Heart left ventricle (tissue), 13 donors: Measurements from ENCODE around the gene ADGRL3.

Experiments
- CTCF ChIP-seq, 12 donors: fragments of 200-600 bp; sonication (generic) in 4 of 12; IDR thresholded peaks; one replicate each; pipeline versions ENCODE4 v1.5.0 to v1.8.0; 2018 to 2022; ENCODE audit warnings: antibody characterized with exemption in 12 of 12, mild to moderate bottlenecking in 5 of 12
- POLR2A ChIP-seq, 2 donors: fragments of 450-650 bp; IDR thresholded peaks; one replicate each; pipeline ENCODE4 v1.6.1; 2017; ENCODE audit warnings: antibody characterized with exemption in 2 of 2, mild to moderate bottlenecking in 2 of 2, moderate library complexity in 2 of 2
- donor health status: ischemic (EF 13 %, LVEDD 7.1; RV severe dilation, severe dysfunction).
- donor health status: DM: no; HTN: yes; CAD: no.
- donor health status: DM: no; HTN: no; CAD: no.
- donor health status: ischemic (EF 25% LVEDD 6.9; RV normal size, moderate dysfunction).
- donor health status: ischemic (EF 25% LVEDD 5.7; RV mildly dilated, moderate dysfunction).
- donor health status: ischemic (EF 35%, LVEDD 5.7; RV mildly dilated, moderate dysfunction).
- donor health status: nonischemic (EF 11% LVEDD 7.7; RV severe dilation, severe dysfunction).
- donor health status: DM: yes; HTN: yes; CAD: no.
- donor health status: PGD.
- donor health status: ischemic (EF 29% LVEDD 5.4; RV normal size, mild dysfunction).
- donor health status: nonischemic (EF 23%, LVEDD 6.1; RV moderate dilation, normal function).

DNA sequence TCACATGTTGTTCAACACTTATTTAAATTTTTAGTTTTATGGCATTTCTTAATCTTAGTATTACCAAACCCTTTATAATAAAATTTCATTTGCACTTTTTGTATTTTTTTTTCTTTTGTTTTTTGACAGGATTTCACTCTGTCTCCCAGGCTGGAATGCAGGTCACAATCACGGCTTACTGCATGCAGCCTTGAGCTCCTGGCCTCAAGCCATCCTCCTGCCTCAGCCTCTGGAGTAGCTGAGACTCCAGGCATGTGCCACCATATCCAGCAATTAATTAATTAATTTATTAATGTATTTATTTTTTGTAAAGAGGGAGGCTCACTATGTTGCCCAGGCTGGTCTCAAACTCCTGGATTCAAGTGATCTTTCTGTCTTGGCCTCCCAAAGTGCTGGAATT is 133.4 kb downstream of the ADGRL3 start:
- TF ChIP-seq POLR2A (IDR thresholded peaks at IDR 0.05) = no peak
- TF ChIP-seq CTCF (IDR thresholded peaks at IDR 0.05) = no peak
